Activated CD4-positive, alpha-beta memory T cell treated with anti-CD3 and anti-CD28 coated beads, Interleukin-2, amount 10 ng/mL, durations not matched to agents 7 days and 5 days (primary cell): ENCODE data around the gene MKI67. TPM values are rescaled to one million over a fixed set of nuclear protein-coding genes. Genes with fewer than 3 reads are reported as not detected.

Experiments used
- CTCF ChIA-PET: fragments of 350-600 bp; sonication (Branson Sonifier 250); formaldehyde crosslinking; loops from one replicate; lab custom pipeline; 2021; ENCODE audit warnings: antibody characterized with exemption, inconsistent platforms; lab: Charles Lee
- POLR2A ChIA-PET: fragments of 350-600 bp; sonication (Branson Sonifier 250); formaldehyde crosslinking; loops from one replicate; lab custom pipeline; 2021; ENCODE audit warnings: antibody characterized with exemption; lab: Charles Lee
- DNase-seq: peaks from one replicate; pipeline ENCODE4 v3.0.0-alpha.2; 2020
- H3K27ac Mint-ChIP-seq: one replicate; pipeline ENCODE4 v1.8.0; 2021; ENCODE audit warnings: mild to moderate bottlenecking, mixed read lengths
- H3K27me3 Mint-ChIP-seq: one replicate; pipeline ENCODE4 v1.8.0; 2021; ENCODE audit warnings: mixed read lengths
- H3K36me3 Mint-ChIP-seq: one replicate; pipeline ENCODE4 v1.8.0; 2021; ENCODE audit warnings: low read depth, mixed read lengths
- H3K4me1 Mint-ChIP-seq: one replicate; pipeline ENCODE4 v1.8.0; 2021; ENCODE audit warnings: mixed read lengths
- H3K4me3 Mint-ChIP-seq: one replicate; pipeline ENCODE4 v1.8.0; 2021; ENCODE audit warnings: mild to moderate bottlenecking, mixed read lengths
- H3K9me3 Mint-ChIP-seq: one replicate; pipeline ENCODE4 v1.8.0; 2021; ENCODE audit warnings: mixed read lengths
- total RNA-seq, 2 experiments: library from RNA; stranded (reverse); gene quantifications; one replicate each; pipeline ENCODE4 v1.2.3, GENCODE V29; 2021

Gene MKI67
- total RNA-seq, 2 experiments from 2014 or later: 253 to 272 TPM

DNA sequence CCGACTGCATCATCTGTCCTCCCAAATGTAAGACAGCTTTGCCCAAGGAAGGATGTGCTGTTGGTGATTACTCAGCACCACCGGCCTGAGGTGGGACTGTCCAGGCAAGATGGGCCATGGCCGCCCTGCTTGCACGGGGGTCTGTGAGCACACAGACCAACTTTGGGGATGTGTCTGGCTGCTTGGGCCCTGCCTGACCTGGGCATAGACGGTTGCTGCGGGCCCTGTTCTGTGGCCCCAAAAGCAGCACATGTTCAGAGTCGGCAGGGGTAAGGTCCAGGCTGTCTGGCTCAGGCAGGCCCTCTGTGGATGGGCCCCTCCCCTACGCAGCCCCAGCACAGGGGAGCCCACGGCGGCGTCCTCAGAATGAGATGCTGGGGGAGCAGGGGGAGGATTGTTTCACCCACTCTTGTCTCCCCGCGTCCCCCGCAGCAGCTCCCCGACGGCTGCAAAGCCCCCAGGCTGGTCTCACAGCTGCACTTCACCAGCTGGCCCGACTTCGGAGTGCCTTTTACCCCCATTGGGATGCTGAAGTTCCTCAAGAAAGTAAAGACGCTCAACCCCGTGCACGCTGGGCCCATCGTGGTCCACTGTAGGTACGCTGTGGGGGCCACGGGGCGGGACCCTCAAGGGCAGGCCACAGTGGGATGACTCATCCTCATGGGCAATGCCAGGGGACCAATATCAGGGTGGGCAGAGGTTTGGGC is 58.4 kb downstream of the MKI67 start:
- ChIA-PET POLR2A (no interaction called here), CTCF (interaction anchor here (0.7 to 7.6 kb wide), 3 partner anchors 19 to 56 kb away, joined by 3 to 216 read pairs (median 4); no protein-coding TSS in a partner anchor)
- H3K27ac Mint-ChIP-seq: no peak overlapping the region
- no peak overlapping the region for H3K4me3 Mint-ChIP-seq
- H3K4me1 Mint-ChIP-seq: peaks cover 63% of the 10 kb centered on the region
- no peak for DNase-seq
- peaks cover 78% of the 10 kb centered on the region for H3K36me3 Mint-ChIP-seq
- H3K9me3 Mint-ChIP-seq: peaks cover 4% of the 10 kb centered on the region
- no peaks in the 10 kb centered on the region for H3K27me3 Mint-ChIP-seq

DNA sequence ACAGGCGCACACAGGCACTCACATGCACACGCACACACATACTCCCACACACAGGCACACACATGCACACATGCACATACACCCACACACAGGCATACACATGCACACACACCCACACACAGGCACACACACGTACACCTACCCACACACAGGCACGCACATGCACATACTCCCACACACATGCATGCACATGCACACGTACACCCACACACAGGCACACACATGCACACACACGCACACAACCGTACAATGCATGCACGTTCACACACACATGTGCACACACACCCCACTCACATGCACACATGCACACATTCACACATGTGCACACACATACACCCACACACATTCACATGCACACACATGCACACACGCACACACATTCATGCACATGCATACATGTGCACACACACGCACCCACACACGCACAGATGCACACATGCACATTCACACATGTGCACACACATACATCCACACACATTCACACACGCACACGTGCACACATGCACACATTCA is 59.3 kb downstream of the MKI67 start:
- H3K27ac Mint-ChIP-seq: no peak overlapping the region

DNA sequence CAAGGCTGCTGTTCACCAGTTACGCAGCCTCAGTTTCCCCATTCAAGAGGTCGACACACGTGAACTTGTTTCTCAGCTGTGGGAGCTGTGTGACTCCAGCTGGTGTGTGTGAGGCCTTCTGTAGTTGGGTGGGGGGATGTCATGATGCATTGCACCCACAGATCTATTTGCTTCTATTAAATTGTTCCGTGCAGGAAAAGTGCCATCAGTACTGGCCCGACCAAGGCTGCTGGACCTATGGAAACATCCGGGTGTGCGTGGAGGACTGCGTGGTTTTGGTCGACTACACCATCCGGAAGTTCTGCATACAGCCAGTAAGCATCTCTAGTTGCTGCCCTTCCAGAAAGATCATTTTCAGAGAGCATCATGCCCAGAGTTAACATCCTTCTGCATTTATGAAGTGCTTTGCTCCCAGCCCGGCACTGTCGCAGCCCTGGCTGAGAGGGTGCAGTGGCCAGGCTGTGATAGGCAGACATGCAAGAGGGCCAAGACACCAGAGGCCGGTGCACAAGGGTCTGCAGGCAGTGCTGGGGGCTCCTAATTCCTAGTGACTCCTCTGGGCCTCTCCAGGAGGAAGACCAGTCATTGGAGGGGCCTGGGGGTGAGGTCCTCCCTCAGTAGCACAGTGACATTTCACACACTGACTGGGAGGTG is 60.2 kb downstream of the MKI67 start:
- no peak overlapping the region for H3K4me3 Mint-ChIP-seq
- POLR2A ChIA-PET: interaction anchor here (5.0 to 5.2 kb wide), 2 partner anchors 14 to 18 kb away, joined by 36 to 167 read pairs; no protein-coding TSS in a partner anchor

More for the DNA sequence above, 59.3 kb downstream of the MKI67 start:
- POLR2A ChIA-PET: no interaction called here
- CTCF ChIA-PET: interaction anchor here (1.0 to 7.6 kb wide), 3 partner anchors 32 to 56 kb away, joined by 3 to 216 read pairs (median 71); no protein-coding TSS in a partner anchor
- Mint-ChIP-seq H3K9me3 (peaks cover 4% of the 10 kb centered on the region), H3K27me3 (no peaks in the 10 kb centered on the region), H3K36me3 (peaks cover 77% of the 10 kb centered on the region), H3K4me1 (peaks cover 67% of the 10 kb centered on the region), H3K4me3 (no peak overlapping the region)
- DNase-seq: no peak

DNA sequence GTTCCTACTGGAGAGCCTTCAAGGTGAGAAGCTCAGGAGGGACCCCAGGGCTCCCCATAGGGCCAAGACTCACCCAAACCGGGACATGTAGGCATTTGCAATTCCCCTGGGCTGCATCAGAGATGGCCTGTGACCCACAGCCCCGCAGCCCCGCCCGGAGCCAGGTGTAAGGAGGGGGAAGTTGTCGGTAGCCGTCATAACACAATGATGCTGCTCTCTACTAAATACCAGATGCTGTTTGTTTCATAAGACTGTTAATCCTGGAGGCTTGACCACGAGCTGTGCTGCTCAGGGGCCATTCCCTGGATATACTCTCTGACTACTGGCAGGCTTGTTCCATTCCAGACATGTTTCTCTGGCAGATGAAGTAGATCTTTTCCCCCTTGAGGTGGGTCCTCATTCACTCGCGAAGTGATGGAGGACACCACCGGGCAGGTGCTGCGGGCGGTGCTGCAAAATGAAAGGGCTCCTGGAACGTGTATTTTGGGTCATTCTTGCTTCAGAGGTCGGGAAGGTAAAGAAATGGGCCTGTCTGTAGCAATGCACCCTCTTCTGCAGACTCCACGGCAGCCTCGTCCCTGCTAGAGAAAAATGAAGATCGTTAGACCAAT is 61.1 kb downstream of the MKI67 start:
- Mint-ChIP-seq H3K36me3 (peaks cover 75% of the 10 kb centered on the region), H3K27me3 (no peaks in the 10 kb centered on the region), H3K27ac (peak overlapping the region; percentile 76), H3K4me3 (no peak overlapping the region), H3K4me1 (peaks cover 69% of the 10 kb centered on the region), H3K9me3 (peaks cover 4% of the 10 kb centered on the region)
- ChIA-PET POLR2A (interaction anchor here (1.2 to 5.2 kb wide), 4 partner anchors 13 to 61 kb away, joined by 5 to 167 read pairs (median 29); partner anchors contain the start of gene MKI67), CTCF (interaction anchor here (1.2 to 6.6 kb wide), 4 partner anchors 17 to 147 kb away, joined by 3 to 71 read pairs (median 20); no protein-coding TSS in a partner anchor)
- DNase-seq: no peak

More for the DNA sequence above, 60.2 kb downstream of the MKI67 start:
- Mint-ChIP-seq H3K4me1 (peaks cover 68% of the 10 kb centered on the region), H3K27ac (peak overlapping the region; percentile 22), H3K36me3 (peaks cover 75% of the 10 kb centered on the region), H3K27me3 (no peaks in the 10 kb centered on the region), H3K9me3 (peaks cover 4% of the 10 kb centered on the region)
- DNase-seq: no peak
- CTCF ChIA-PET: interaction anchor here (6.6 kb wide), 1 partner anchor 31 kb away, joined by 71 read pairs; no protein-coding TSS in a partner anchor

DNA sequence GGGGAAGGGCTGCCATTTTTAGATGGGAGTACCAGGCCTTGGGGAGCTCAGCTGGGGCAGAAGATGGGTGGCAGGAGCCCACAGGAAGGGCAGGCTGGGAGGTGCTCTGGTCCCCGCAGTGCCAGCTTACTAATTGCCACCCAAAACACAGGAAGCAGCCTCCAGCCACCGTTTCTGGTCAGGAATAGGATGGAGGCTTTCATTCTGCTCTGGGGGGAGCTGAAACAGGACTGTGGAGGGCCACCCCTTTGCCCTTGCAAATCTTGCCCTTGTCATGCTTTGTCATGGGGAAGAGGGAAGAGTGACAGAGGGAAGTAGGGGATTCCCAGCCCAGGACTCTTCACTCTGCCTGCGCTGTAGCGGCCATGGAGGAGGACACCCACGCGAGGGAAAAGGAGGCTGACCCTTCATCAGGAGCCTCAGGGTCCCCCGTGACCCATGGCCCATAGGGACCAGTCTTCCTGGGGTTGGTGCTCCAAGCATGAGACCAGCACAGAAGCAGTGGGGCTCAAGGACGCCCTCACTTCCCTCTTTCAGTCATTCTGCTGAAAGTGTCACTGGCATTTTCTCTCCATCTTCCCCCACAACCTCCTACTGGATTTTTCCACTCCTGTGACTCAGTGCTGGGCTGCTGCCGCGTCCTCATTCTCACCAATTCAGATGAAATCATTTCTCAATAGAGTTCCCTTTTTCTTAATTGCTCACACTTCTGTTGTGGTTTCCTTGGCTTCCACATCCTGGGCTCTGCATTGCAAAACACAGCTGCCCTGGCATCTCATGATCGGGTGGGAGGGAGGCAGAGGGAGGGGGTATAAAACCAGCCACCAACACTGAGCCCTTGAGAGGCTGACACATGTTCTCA is 61.9 kb downstream of the MKI67 start:
- ChIA-PET POLR2A (interaction anchor here (0.7 to 5.2 kb wide), 11 partner anchors 12 to 157 kb away, joined by 3 to 167 read pairs (median 5); partner anchors contain the start of genes MKI67 and PTPRE), CTCF (interaction anchor here (1.1 to 6.6 kb wide), 8 partner anchors 12 to 156 kb away, joined by 3 to 71 read pairs (median 5); no protein-coding TSS in a partner anchor)
- peak overlapping the region; percentile 76 for H3K27ac Mint-ChIP-seq
- H3K36me3 Mint-ChIP-seq: peaks cover 75% of the 10 kb centered on the region
- DNase-seq: peak; percentile 76
- H3K9me3 Mint-ChIP-seq: peaks cover 4% of the 10 kb centered on the region
- H3K27me3 Mint-ChIP-seq: no peaks in the 10 kb centered on the region
- H3K4me1 Mint-ChIP-seq: peaks cover 66% of the 10 kb centered on the region
- H3K4me3 Mint-ChIP-seq: peak overlapping the region; percentile 51

DNA sequence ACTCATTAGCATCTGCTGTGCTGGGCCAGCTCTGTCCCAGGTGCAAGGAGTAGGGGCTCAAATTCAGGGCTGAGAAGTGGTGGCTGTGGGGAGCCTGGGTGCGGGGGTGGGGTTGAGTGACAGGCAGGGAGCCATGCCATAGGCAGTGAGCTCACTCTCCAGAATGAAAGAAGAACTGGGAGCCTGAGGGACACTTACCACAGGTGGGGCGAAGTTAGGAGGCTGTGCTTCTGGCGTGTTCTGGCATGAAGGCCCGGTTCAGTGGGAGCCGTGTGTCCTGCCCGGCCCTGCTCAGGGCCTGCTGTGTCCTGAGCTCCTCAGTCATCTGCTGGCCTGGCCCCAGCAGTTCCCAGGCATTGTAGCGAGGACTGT is 62.5 kb downstream of the MKI67 start:
- Mint-ChIP-seq H3K36me3 (peaks cover 76% of the 10 kb centered on the region), H3K4me1 (peaks cover 63% of the 10 kb centered on the region), H3K4me3 (peak overlapping the region; percentile 51), H3K27me3 (no peaks in the 10 kb centered on the region), H3K27ac (peak overlapping the region; percentile 76), H3K9me3 (peaks cover 4% of the 10 kb centered on the region)
- ChIA-PET POLR2A (interaction anchor here (0.7 to 5.2 kb wide), 11 partner anchors 12 to 157 kb away, joined by 3 to 167 read pairs (median 3); partner anchors contain the start of genes MKI67 and PTPRE), CTCF (interaction anchor here (1.1 to 6.6 kb wide), 8 partner anchors 12 to 157 kb away, joined by 3 to 71 read pairs (median 6); partner anchors contain the start of gene PTPRE)
- DNase-seq: no peak

DNA sequence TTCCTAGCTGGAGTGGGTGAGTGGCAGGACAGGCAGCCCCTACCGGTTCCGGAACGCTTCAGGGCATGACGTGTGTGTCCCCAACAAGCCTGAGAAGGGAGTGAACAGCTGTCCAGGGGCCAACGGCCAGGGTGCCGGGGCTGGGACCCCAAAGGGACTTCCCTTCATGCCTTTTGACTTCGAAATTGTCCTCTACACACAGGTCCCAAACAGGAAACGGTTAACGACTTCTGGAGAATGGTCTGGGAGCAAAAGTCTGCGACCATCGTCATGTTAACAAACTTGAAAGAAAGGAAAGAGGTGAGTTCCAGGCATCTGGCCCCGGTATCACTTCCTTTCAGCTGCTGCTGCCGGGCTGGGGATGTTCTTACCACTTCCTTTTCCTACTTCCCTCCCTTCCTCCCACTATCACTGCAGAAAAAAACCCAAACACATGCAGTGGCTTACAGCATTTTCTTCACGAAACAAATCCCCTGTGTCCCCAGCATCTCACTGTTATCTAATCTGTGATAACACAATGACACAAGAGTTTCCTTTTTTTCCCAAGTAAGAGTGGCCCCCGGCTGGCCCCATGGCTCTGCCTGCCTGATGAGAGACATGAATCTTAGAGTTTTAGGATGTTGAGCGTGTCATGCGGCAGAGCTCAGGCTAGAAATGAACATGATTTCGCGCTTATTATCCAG is 63.2 kb downstream of the MKI67 start:
- no peaks in the 10 kb centered on the region for H3K27me3 Mint-ChIP-seq
- H3K9me3 Mint-ChIP-seq: peaks cover 4% of the 10 kb centered on the region
- ChIA-PET POLR2A (interaction anchor here (0.9 to 5.2 kb wide), 10 partner anchors 11 to 156 kb away, joined by 3 to 167 read pairs (median 4); partner anchors contain the start of genes MKI67 and PTPRE), CTCF (interaction anchor here (1.0 to 6.6 kb wide), 10 partner anchors 11 to 156 kb away, joined by 3 to 71 read pairs (median 5); partner anchors contain the start of gene PTPRE)
- H3K36me3 Mint-ChIP-seq: peaks cover 75% of the 10 kb centered on the region
- DNase-seq: peak; percentile 64
- H3K4me1 Mint-ChIP-seq: peaks cover 63% of the 10 kb centered on the region
- H3K27ac Mint-ChIP-seq: peak overlapping the region; percentile 76
- peak overlapping the region; percentile 51 for H3K4me3 Mint-ChIP-seq

DNA sequence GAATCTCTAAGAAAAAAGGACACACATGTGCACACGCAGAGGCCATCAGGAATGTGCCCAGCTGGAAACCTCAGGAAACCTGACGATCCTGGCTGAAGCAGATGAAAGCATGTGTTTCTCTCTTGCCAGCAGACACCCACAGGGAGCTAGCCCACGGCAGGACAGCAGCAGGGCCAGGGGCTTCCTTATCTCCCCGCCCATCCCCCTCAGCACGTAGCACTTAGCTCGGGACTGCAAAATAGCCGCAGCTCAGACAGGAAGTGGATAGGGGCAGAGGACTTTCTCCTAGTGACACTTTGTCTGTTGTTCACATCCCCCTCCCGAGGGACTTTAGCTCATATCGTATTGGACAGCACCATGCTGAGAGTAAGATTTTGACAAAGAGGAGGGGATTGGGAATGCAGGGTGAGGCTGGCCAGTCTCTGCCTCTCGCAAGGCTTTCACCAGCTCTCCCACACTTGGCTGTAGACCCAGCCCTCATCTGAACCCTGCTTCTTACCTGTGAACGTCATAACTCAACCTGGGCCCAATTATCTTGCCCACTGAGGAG is 63.8 kb downstream of the MKI67 start:
- Mint-ChIP-seq H3K36me3 (peaks cover 76% of the 10 kb centered on the region), H3K9me3 (peaks cover 4% of the 10 kb centered on the region), H3K27me3 (no peaks in the 10 kb centered on the region), H3K4me1 (peaks cover 65% of the 10 kb centered on the region), H3K4me3 (peak overlapping the region; percentile 51), H3K27ac (peak overlapping the region; percentile 76)
- CTCF ChIA-PET: interaction anchor here (0.8 to 6.6 kb wide), 8 partner anchors 10 to 155 kb away, joined by 3 to 71 read pairs (median 6); partner anchors contain the start of gene PTPRE
- POLR2A ChIA-PET: interaction anchor here (0.9 to 5.2 kb wide), 7 partner anchors 10 to 125 kb away, joined by 3 to 167 read pairs (median 5); partner anchors contain the start of gene MKI67
- peak; percentile 31 for DNase-seq

DNA sequence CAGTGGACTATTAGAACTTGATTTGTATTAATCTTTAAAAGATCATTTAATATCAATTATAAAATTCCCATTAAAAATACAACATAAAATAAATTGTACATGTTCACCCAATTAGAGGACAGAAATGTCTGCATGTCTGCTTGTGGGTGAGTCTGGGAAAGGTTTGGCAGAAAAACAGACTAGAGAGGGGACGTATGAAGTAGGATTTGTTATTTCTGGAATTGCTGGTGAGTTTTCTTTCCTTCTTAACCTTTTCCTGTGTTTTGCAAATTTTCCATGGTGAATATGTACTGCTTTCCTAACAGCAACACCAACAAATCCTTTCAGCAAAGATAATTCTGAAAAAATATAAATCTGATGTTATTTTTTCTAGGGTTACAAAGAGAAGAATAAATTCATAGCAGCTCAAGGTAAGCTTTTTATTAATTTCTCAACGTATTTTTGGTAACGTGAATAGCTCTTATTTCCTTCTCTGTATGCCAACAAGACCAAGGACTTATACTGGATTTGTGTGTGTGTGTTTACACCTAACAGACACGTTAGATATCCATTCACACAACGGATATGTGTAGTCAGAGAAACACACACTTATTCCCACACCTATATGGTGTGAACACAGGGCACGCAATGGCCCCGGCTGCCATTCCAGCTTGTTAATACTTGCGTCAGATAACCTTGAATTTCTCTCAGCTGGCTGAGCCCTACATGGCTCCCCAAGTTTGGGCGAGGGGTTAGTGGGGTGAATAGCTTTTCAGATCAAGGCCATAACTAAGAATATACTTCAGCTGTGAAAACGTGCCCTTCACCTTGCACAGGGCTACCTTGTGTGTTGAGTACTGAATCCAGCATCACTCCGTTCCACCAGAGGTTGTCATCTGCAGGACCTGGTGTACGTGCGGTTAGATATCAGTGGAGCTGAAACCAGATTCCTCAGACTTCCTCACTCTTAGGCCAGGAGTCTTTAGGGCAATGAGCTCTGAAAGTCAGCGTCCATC is 64.6 kb downstream of the MKI67 start:
- no peak overlapping the region for H3K4me3 Mint-ChIP-seq
- H3K36me3 Mint-ChIP-seq: peaks cover 72% of the 10 kb centered on the region
- DNase-seq: no peak
- H3K27me3 Mint-ChIP-seq: no peaks in the 10 kb centered on the region
- no peaks in the 10 kb centered on the region for H3K9me3 Mint-ChIP-seq
- peaks cover 57% of the 10 kb centered on the region for H3K4me1 Mint-ChIP-seq
- peak overlapping the region; percentile 76 for H3K27ac Mint-ChIP-seq
- ChIA-PET CTCF (interaction anchor here (0.8 to 6.6 kb wide), 8 partner anchors 10 to 155 kb away, joined by 3 to 71 read pairs (median 6); partner anchors contain the start of gene PTPRE), POLR2A (interaction anchor here (0.8 to 5.2 kb wide), 4 partner anchors 10 to 85 kb away, joined by 3 to 167 read pairs (median 20); no protein-coding TSS in a partner anchor)
